IMR-90 (cell line): Measurements from ENCODE around the gene IDH3B. TPM values are rescaled to one million over a fixed set of nuclear protein-coding genes. Genes with fewer than 3 reads are reported as not detected.

Experiments
- ATAC-seq: fragments of 200-7000 bp; cut with Tn5 transposase; 2 replicates; pipeline ENCODE4 v1.9.1; 2020; ENCODE audit warnings: low read depth, mild to moderate bottlenecking, moderate library complexity
- BruUV-seq: library from RNA; stranded (reverse); fragments of 400-500 nt; replicated peaks from 2 replicates; lab custom pipeline; 2021; lab: Mats Ljungman, UMichigan
- CTCF ChIA-PET: fragments of 300-600 bp; formaldehyde crosslinking; extraction: SDS; loops from one replicate; lab custom pipeline; 2021; ENCODE audit warnings: antibody characterized with exemption; lab: Yijun Ruan, JAX
- POLR2A ChIA-PET: fragments of 300-600 bp; sonication (Branson Sonifier 250); formaldehyde crosslinking; loops from one replicate; lab custom pipeline; 2022; ENCODE audit warnings: antibody characterized with exemption; ENCODE audit not compliant: unreplicated experiment; lab: Charles Lee
- DNase-seq: peaks from one replicate; pipeline ENCODE4 v3.0.0; 2013
- H2AFZ ChIP-seq: replicated peaks from 2 replicates; pipeline ENCODE3; 2013; ENCODE audit warnings: low read length, mild to moderate bottlenecking; ENCODE audit not compliant: poor library complexity
- H2AK5ac ChIP-seq: 2 replicates; pipeline ENCODE4 v1.6.1; 2013; ENCODE audit warnings: low read depth, low read length, inconsistent platforms
- H2AK9ac ChIP-seq: replicated peaks from 2 replicates; pipeline ENCODE3; 2013; ENCODE audit warnings: mild to moderate bottlenecking, low read depth, low read length, moderate library complexity; ENCODE audit not compliant: poor library complexity
- H2BK120ac ChIP-seq: 2 replicates; pipeline ENCODE4 v1.6.1; 2013; ENCODE audit warnings: low read depth, low read length, inconsistent platforms
- H2BK15ac ChIP-seq: 3 replicates; pipeline ENCODE4 v1.6.1; 2013; ENCODE audit warnings: low read depth, low read length, inconsistent platforms
- H2BK20ac ChIP-seq: 2 replicates; pipeline ENCODE4 v1.6.1; 2013; ENCODE audit warnings: low read depth, mild to moderate bottlenecking, inconsistent platforms, low read length, moderate library complexity
- H2BK5ac ChIP-seq: 2 replicates; pipeline ENCODE4 v1.6.1; 2013; ENCODE audit warnings: mild to moderate bottlenecking, low read depth, low read length, inconsistent platforms; ENCODE audit not compliant: poor library complexity, severe bottlenecking
- H3K14ac ChIP-seq: replicated peaks from 2 replicates; pipeline ENCODE4 v1.6.1; 2013; ENCODE audit warnings: low read depth, low read length, inconsistent platforms
- H3K18ac ChIP-seq: 2 replicates; pipeline ENCODE4 v1.6.1; 2013; ENCODE audit warnings: low read depth, low read length, control low read depth
- H3K23ac ChIP-seq: 2 replicates; pipeline ENCODE4 v1.6.1; 2013; ENCODE audit warnings: low read depth, low read length, inconsistent platforms
- H3K27ac ChIP-seq: 2 replicates; pipeline ENCODE4 v1.5.1; 2013; ENCODE audit warnings: mild to moderate bottlenecking, control low read depth, low read length; ENCODE audit not compliant: insufficient read depth
- H3K27me3 ChIP-seq: 2 replicates; pipeline ENCODE4 v1.6.1; 2013; ENCODE audit warnings: low read length; ENCODE audit not compliant: control insufficient read depth, insufficient read depth
- H3K36me3 ChIP-seq: 2 replicates; pipeline ENCODE4 v1.6.1; 2013; ENCODE audit warnings: low read length, mixed read lengths; ENCODE audit not compliant: control insufficient read depth, insufficient read depth
- H3K4ac ChIP-seq: 2 replicates; pipeline ENCODE4 v1.6.1; 2013; ENCODE audit warnings: low read depth, low read length, inconsistent platforms
- H3K4me1 ChIP-seq: 2 replicates; pipeline ENCODE4 v1.6.1; 2013; ENCODE audit warnings: low read length, mixed read lengths; ENCODE audit not compliant: control insufficient read depth, insufficient read depth
- H3K4me2 ChIP-seq: 2 replicates; pipeline ENCODE4 v1.6.1; 2013; ENCODE audit warnings: low read depth, mild to moderate bottlenecking, control low read depth, low read length, moderate library complexity
- H3K4me3 ChIP-seq: 2 replicates; pipeline ENCODE4 v1.5.1; 2013; ENCODE audit warnings: low read depth, mild to moderate bottlenecking, control low read depth, low read length, moderate library complexity; ENCODE audit not compliant: insufficient read depth
- H3K56ac ChIP-seq: 2 replicates; pipeline ENCODE4 v1.6.1; 2013; ENCODE audit warnings: low read length, inconsistent platforms; ENCODE audit not compliant: insufficient read depth; ENCODE audit errors: extremely low read depth
- H3K79me1 ChIP-seq, 2 experiments: 2 replicates each; pipeline ENCODE4 v1.6.1; 2013; ENCODE audit warnings: low read length in 2 of 2, inconsistent platforms in 1 of 2, low read depth in 1 of 2
- H3K9ac ChIP-seq: 2 replicates; pipeline ENCODE4 v1.6.1; 2013; ENCODE audit warnings: low read depth, low read length, control low read depth
- H3K9me1 ChIP-seq: 2 replicates; pipeline ENCODE4 v1.6.1; 2013; ENCODE audit warnings: low read length, inconsistent platforms; ENCODE audit not compliant: insufficient read depth
- H3K9me3 ChIP-seq: 2 replicates; pipeline ENCODE4 v1.6.1; 2013; ENCODE audit warnings: low read length; ENCODE audit not compliant: control insufficient read depth, insufficient read depth
- H4K20me1 ChIP-seq: 2 replicates; pipeline ENCODE4 v1.6.1; 2013; ENCODE audit warnings: low read length, inconsistent platforms; ENCODE audit not compliant: insufficient read depth
- H4K5ac ChIP-seq: 2 replicates; pipeline ENCODE4 v1.6.1; 2013; ENCODE audit warnings: mild to moderate bottlenecking, low read depth, low read length, control low read depth
- H4K8ac ChIP-seq, 2 experiments: 2 replicates each; pipeline ENCODE4 v1.6.1; 2013; ENCODE audit warnings: low read depth in 2 of 2, low read length in 2 of 2, control low read depth in 1 of 2, inconsistent platforms in 1 of 2
- H4K91ac ChIP-seq: 2 replicates; pipeline ENCODE4 v1.6.1; 2013; ENCODE audit warnings: low read depth, low read length, inconsistent platforms; ENCODE audit not compliant: insufficient read depth
- BHLHE40 ChIP-seq: fragments of 150-350 bp; IDR thresholded peaks from 2 replicates; pipeline ENCODE4 v1.6.1; 2016; ENCODE audit warnings: mild to moderate bottlenecking, low read depth, low read length
- MAFK ChIP-seq: IDR thresholded peaks from 2 replicates; pipeline ENCODE4 v1.6.1; 2012; ENCODE audit warnings: low read depth, low read length, improper control_type of control experiment
- WGBS, 2 experiments: methylation state at CpG; one replicate each; pipeline versions ENCODE4 v1.1.5 to v1.1.7; 2013; ENCODE audit warnings: missing lambda C conversion rate in 2 of 2; ENCODE audit not compliant: insufficient read length in 1 of 2; ENCODE audit errors: extremely low coverage in 2 of 2; 5-methylcytosine and 5-hydroxymethylcytosine counted together
- dilution Hi-C: fragments of 300-500 bp; cut with HindIII; formaldehyde crosslinking; loops from one replicate; pipeline ENCODE4 v1.14.3; 2018; ENCODE audit warnings: low sequenced_read_pairs; ENCODE audit not compliant: unreplicated experiment
- in situ Hi-C: fragments of 300-500 bp; cut with MboI; formaldehyde crosslinking; loops from 3 replicates; pipeline ENCODE4 v1.14.3; 2019; ENCODE audit warnings: low sequenced_read_pairs, inconsistent platforms, mixed read lengths
- intact Hi-C: fragments of 100-400 bp; cut with micrococcal nuclease; formaldehyde crosslinking; loops from 2 replicates; pipeline ENCODE4 v1.10.0; 2022
- polyA plus RNA-seq, 3 experiments: library from polyadenylated mRNA; depleted of rRNA; stranded (reverse); fragments of >200 nt; gene quantifications; 2 replicates each; pipeline ENCODE4 v1.2.3, GENCODE V29; 2012; ENCODE audit warnings: low replicate concordance in 1 of 3
- total RNA-seq: library from RNA; depleted of rRNA; stranded (reverse); fragments of >200 nt; gene quantifications from 2 replicates; pipeline ENCODE4 v1.2.3, GENCODE V29; 2012

The IDH3B gene
- total and polyA plus RNA-seq, 2 of the 4 experiments (the other 2 are of a cell fraction), result 151 to 160 TPM

DNA sequence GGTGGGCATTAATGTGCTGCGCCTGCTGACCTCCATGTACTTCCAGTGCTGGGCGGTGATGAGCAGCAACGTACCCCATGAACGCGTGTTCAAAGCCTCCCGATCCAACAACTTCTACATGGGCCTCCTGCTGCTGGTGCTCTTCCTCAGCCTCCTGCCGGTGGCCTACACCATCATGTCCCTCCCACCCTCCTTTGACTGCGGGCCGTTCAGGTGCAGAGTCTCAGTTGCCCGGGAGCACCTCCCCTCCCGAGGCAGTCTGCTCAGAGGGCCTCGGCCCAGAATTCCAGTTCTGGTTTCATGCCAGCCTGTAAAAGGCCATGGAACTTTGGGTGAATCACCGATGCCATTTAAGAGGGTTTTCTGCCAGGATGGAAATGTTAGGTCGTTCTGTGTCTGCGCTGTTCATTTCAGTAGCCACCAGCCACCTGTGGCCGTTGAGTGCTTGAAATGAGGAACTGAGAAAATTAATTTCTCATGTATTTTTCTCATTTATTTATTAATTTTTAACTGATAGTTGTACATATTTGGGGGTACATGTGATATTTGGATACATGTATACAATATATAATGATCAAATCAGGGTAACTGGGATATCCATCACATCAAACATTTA is 46.8 kb downstream of the IDH3B start:
- no peak overlapping the region for H3K23ac ChIP-seq
- no peak overlapping the region for H4K8ac ChIP-seq
- H2BK20ac ChIP-seq, result no peak overlapping the region
- no peaks in the 10 kb centered on the region for H3K36me3 ChIP-seq
- no peak overlapping the region for H3K4ac ChIP-seq
- no peak overlapping the region for H4K91ac ChIP-seq
- no peaks in the 10 kb centered on the region for H3K79me1 ChIP-seq
- ChIA-PET CTCF (no interaction called here), POLR2A (no interaction called here)
- in situ Hi-C loops (no loop called here), dilution Hi-C loops (no loop called here), intact Hi-C loops (no loop called here)
- H3K14ac ChIP-seq, result no peak overlapping the region
- 70% methylated on average over 11 of the region's 16 CpGs; no CpG with 5 or more reads in 1 of the 2 experiments for WGBS, 2 experiments
- peaks cover 8% of the 10 kb centered on the region for H3K27me3 ChIP-seq
- no peak overlapping the region for H4K5ac ChIP-seq
- ATAC-seq (no peak), DNase-seq (no peak)
- H2BK120ac ChIP-seq, result no peak overlapping the region
- no peak overlapping the region for H2BK15ac ChIP-seq
- no peak overlapping the region for H3K4me2 ChIP-seq
- H3K4me3 ChIP-seq, result no peak overlapping the region
- no peak overlapping the region for H3K18ac ChIP-seq
- H3K27ac ChIP-seq, result no peak overlapping the region
- H3K9me3 ChIP-seq, result peaks cover 2% of the 10 kb centered on the region; the same call in 1 of the 2 replicates
- no peaks in the 10 kb centered on the region for H3K4me1 ChIP-seq
- no peak overlapping the region for H2AK9ac ChIP-seq
- no TSS peak for BruUV-seq
- H2AFZ ChIP-seq, result no peak overlapping the region
- H2BK5ac ChIP-seq, result no peak overlapping the region
- H4K20me1 ChIP-seq, result no peaks in the 10 kb centered on the region
- H3K9ac ChIP-seq, result no peak overlapping the region
- no peaks in the 10 kb centered on the region for H3K9me1 ChIP-seq
- TF ChIP-seq MAFK (no peak), BHLHE40 (no peak)
- H3K56ac ChIP-seq, result no peak overlapping the region
- H2AK5ac ChIP-seq, result no peak overlapping the region
